Caco-2 (cell line): ENCODE measurements around the gene RBKS. TPM values are rescaled to one million over a fixed set of nuclear protein-coding genes. Genes with fewer than 3 reads are reported as not detected.

ENCODE experiments used
- BruUV-seq: library from RNA; stranded (reverse); fragments of 400-500 nt; replicated peaks from 2 replicates; lab custom pipeline; 2021; lab: Mats Ljungman, UMichigan
- CTCF ChIA-PET: fragments of 300-600 bp; sonication (Branson Sonifier 250); formaldehyde crosslinking; loops from one replicate; lab custom pipeline; 2022; ENCODE audit warnings: antibody characterized with exemption; lab: Charles Lee
- POLR2A ChIA-PET: fragments of 300-600 bp; sonication (Branson Sonifier 250); formaldehyde crosslinking; loops from one replicate; lab custom pipeline; 2022; ENCODE audit warnings: antibody characterized with exemption; lab: Charles Lee
- DNase-seq, 2 experiments: peaks; one replicate each; pipeline versions ENCODE4 v3.0.0 to v3.0.0-alpha.2; 2020 to 2022
- H3K27me3 ChIP-seq: replicated peaks from 2 replicates; pipeline ENCODE4 v1.6.0; 2011; ENCODE audit warnings: low read length; ENCODE audit not compliant: control insufficient read depth, insufficient read depth
- H3K36me3 ChIP-seq: 2 replicates; pipeline ENCODE4 v1.5.1; 2011; ENCODE audit warnings: low read length; ENCODE audit not compliant: control insufficient read depth, insufficient read depth
- H3K4me1 ChIP-seq: fragments of 250-450 bp; sonication (Bioruptor Pico); 2 replicates; pipeline ENCODE4 v1.5.1; 2020; ENCODE audit warnings: mild to moderate bottlenecking
- H3K4me3 ChIP-seq: 2 replicates; pipeline ENCODE4 v1.5.1; 2011; ENCODE audit warnings: low read depth, mild to moderate bottlenecking, control low read depth, low read length
- H3K9me3 ChIP-seq: fragments of 250-450 bp; sonication (Bioruptor Pico); 2 replicates; pipeline ENCODE4 v1.5.1; 2020; ENCODE audit warnings: mild to moderate bottlenecking, moderate library complexity
- H3K27ac Mint-ChIP-seq: one replicate; pipeline ENCODE4 v1.8.0; 2022; ENCODE audit warnings: mixed read lengths; ENCODE audit not compliant: unreplicated experiment
- H3K27me3 Mint-ChIP-seq: one replicate; pipeline ENCODE4 v1.8.0; 2022; ENCODE audit warnings: mixed read lengths; ENCODE audit not compliant: insufficient read depth, unreplicated experiment
- H3K36me3 Mint-ChIP-seq: one replicate; pipeline ENCODE4 v1.8.0; 2022; ENCODE audit warnings: mild to moderate bottlenecking, mixed read lengths; ENCODE audit not compliant: insufficient read depth, unreplicated experiment
- H3K4me1 Mint-ChIP-seq: one replicate; pipeline ENCODE4 v1.8.0; 2022; ENCODE audit warnings: low read depth, mixed read lengths; ENCODE audit not compliant: unreplicated experiment
- H3K4me3 Mint-ChIP-seq: one replicate; pipeline ENCODE4 v1.8.0; 2022; ENCODE audit warnings: mild to moderate bottlenecking, moderate library complexity, mixed read lengths; ENCODE audit not compliant: unreplicated experiment
- H3K9me3 Mint-ChIP-seq: one replicate; pipeline ENCODE4 v1.8.0; 2022; ENCODE audit warnings: mixed read lengths; ENCODE audit not compliant: unreplicated experiment
- CTCF ChIP-seq, 2 experiments: fragments of 200-600 bp in 1 of 2; IDR thresholded peaks; 1 replicate in 1 of 2; 2 replicates in 1 of 2; pipeline versions ENCODE4 v1.5.1 to v1.8.0; 2011 to 2022; ENCODE audit warnings: antibody characterized with exemption in 1 of 2, control low read depth in 1 of 2, inconsistent platforms in 1 of 2, low read depth in 1 of 2, low read length in 1 of 2, mild to moderate bottlenecking in 1 of 2, moderate library complexity in 1 of 2; ENCODE audit not compliant: insufficient read depth in 1 of 2, severe bottlenecking in 1 of 2, unreplicated experiment in 1 of 2
- intact Hi-C: fragments of 100-400 bp; cut with micrococcal nuclease; formaldehyde crosslinking; loops from one replicate; pipeline ENCODE4 v1.10.0; 2022; ENCODE audit not compliant: unreplicated experiment
- total RNA-seq: library from RNA; stranded (reverse); gene quantifications from 2 replicates; pipeline ENCODE4 v1.2.3, GENCODE V29; 2022

Gene RBKS
- total RNA-seq, 1 experiment from 2014 or later, result 7.4 TPM

GRCh38 chr2:27886322-27886721, 3.9 kb downstream of the RBKS start:
- no peaks in the 10 kb centered on the region for H3K9me3 ChIP-seq
- POLR2A ChIA-PET, result no interaction called here
- no TSS peak for BruUV-seq
- intact Hi-C loops, result loop anchor here (10.0 kb wide), 1 partner anchor 82 kb away; no protein-coding TSS in a partner anchor
- H3K4me3 Mint-ChIP-seq, result no peak overlapping the region
- no peaks in the 10 kb centered on the region for H3K36me3 ChIP-seq
- H3K4me1 ChIP-seq, result no peaks in the 10 kb centered on the region
- no peak for DNase-seq
- H3K27ac Mint-ChIP-seq, result no peak overlapping the region
- peaks cover 14% of the 10 kb centered on the region for H3K9me3 Mint-ChIP-seq
- CTCF ChIA-PET, result no interaction called here
- TF ChIP-seq CTCF (IDR thresholded peaks at IDR 0.05; ENCODE audit: insufficient read depth in 1 of 2, low read depth in 1 of 2, low read length in 1 of 2, severe bottlenecking in 1 of 2, unreplicated experiment in 1 of 2), result no peak
- no peaks in the 10 kb centered on the region for H3K4me1 Mint-ChIP-seq
- peaks cover 15% of the 10 kb centered on the region for H3K36me3 Mint-ChIP-seq
- H3K4me3 ChIP-seq, result no peak overlapping the region
- H3K27me3 Mint-ChIP-seq, result no peaks in the 10 kb centered on the region
- no peaks in the 10 kb centered on the region for H3K27me3 ChIP-seq

- Mint-ChIP-seq H3K9me3 (peaks cover 14% of the 10 kb centered on the region), H3K4me3 (no peak overlapping the region), H3K36me3 (peaks cover 8% of the 10 kb centered on the region), H3K27ac (no peak overlapping the region), H3K27me3 (no peaks in the 10 kb centered on the region), H3K4me1 (no peaks in the 10 kb centered on the region)
- Histone ChIP-seq H3K36me3 (no peaks in the 10 kb centered on the region), H3K4me1 (no peaks in the 10 kb centered on the region), H3K4me3 (no peak overlapping the region), H3K9me3 (no peaks in the 10 kb centered on the region), H3K27me3 (no peaks in the 10 kb centered on the region)
- no peak for TF ChIP-seq CTCF (IDR thresholded peaks at IDR 0.05; ENCODE audit: insufficient read depth in 1 of 2, low read depth in 1 of 2, low read length in 1 of 2, severe bottlenecking in 1 of 2, unreplicated experiment in 1 of 2)
- ChIA-PET POLR2A (no interaction called here), CTCF (no interaction called here)
- no TSS peak for BruUV-seq
- DNase-seq, result no peak
- intact Hi-C loops, result loop anchor here (10.0 kb wide), 1 partner anchor 81 kb away; no protein-coding TSS in a partner anchor
Measured at GRCh38 chr2:27885661-27886060, 4.5 kb downstream of the RBKS start.

- H3K36me3 ChIP-seq, result no peaks in the 10 kb centered on the region
- CTCF ChIA-PET, result no interaction called here
- no peaks in the 10 kb centered on the region for H3K4me1 Mint-ChIP-seq
- TF ChIP-seq CTCF (IDR thresholded peaks at IDR 0.05; ENCODE audit: insufficient read depth in 1 of 2, low read depth in 1 of 2, low read length in 1 of 2, severe bottlenecking in 1 of 2, unreplicated experiment in 1 of 2), result no peak
- POLR2A ChIA-PET, result no interaction called here
- peaks cover 4% of the 10 kb centered on the region for H3K36me3 Mint-ChIP-seq
- no peak overlapping the region for H3K4me3 ChIP-seq
- H3K4me3 Mint-ChIP-seq, result no peak overlapping the region
- H3K4me1 ChIP-seq, result no peaks in the 10 kb centered on the region
- H3K9me3 Mint-ChIP-seq, result peaks cover 14% of the 10 kb centered on the region
- intact Hi-C loops, result loop anchor here (10.0 kb wide), 1 partner anchor 80 kb away; no protein-coding TSS in a partner anchor
- H3K27me3 ChIP-seq, result no peaks in the 10 kb centered on the region
- DNase-seq, result no peak
- H3K27ac Mint-ChIP-seq, result no peak overlapping the region
- no TSS peak for BruUV-seq
- H3K27me3 Mint-ChIP-seq, result no peaks in the 10 kb centered on the region
- H3K9me3 ChIP-seq, result no peaks in the 10 kb centered on the region
Measured at GRCh38 chr2:27885234-27885633, 5.0 kb downstream of the RBKS start.
